ENCODE results near the gene CHAF1A.

- TF ChIP-seq CTCF (conservative IDR thresholded peaks at IDR 0.05; ENCODE audit: low read length): peak; percentile 69
- TF ChIP-seq EZH2phosphoT487 (IDR thresholded peaks at IDR 0.05; ENCODE audit: borderline replicate concordance): no peak
These were observed 49.7 kb upstream of the CHAF1A start for GRCh38 chr19:4352701-4353121.
